ENCODE measurements around the gene NR3C1.

GRCh38 chr5:143402553-143403333 is 743 bp downstream of the NR3C1 start:
- no peak for TF ChIP-seq CTCF (CRISPR knock-in tag; IDR thresholded peaks at IDR 0.05)
- TF ChIP-seq ARNT (IDR thresholded peaks at IDR 0.05) = no peak
- no peak for TF ChIP-seq NBN (conservative IDR thresholded peaks at IDR 0.05)

Data from HepG2 (cell line).